Tibial artery (tissue), 4 donors: Measurements from ENCODE around the gene MAGI2.

Experiments used
- DNase-seq, 2 donors: peaks; one replicate each; pipeline ENCODE4 v3.0.0-alpha.2; 2019
- H3K27ac ChIP-seq, 2 donors: fragments of 200-600 bp; sonication (generic) in 1 of 2; 1 replicate in 1 of 2; 2 replicates in 1 of 2; pipeline ENCODE4 v1.5.1; 2018 to 2019; ENCODE audit warnings: mild to moderate bottlenecking in 1 of 2
- H3K27me3 ChIP-seq, 2 donors: fragments of 200-600 bp; sonication (generic) in 1 of 2; one replicate each; pipeline versions ENCODE4 v1.5.1 to v1.6.0; 2016 to 2019
- H3K36me3 ChIP-seq, 3 donors: fragments of 200-600 bp; sonication (generic) in 2 of 3; one replicate each; pipeline ENCODE4 v1.5.1; 2016 to 2019; ENCODE audit warnings: mild to moderate bottlenecking in 2 of 3
- H3K4me1 ChIP-seq, 4 donors: fragments of 200-600 bp; sonication (generic) in 2 of 4; 1 replicate in 3 of 4; 2 replicates in 1 of 4; pipeline ENCODE4 v1.5.1; 2016 to 2019
- H3K4me3 ChIP-seq, 2 donors: fragments of 200-600 bp; sonication (generic) in 1 of 2; 1 replicate in 1 of 2; 2 replicates in 1 of 2; pipeline ENCODE4 v1.5.1; 2018 to 2019; ENCODE audit warnings: mild to moderate bottlenecking in 2 of 2
- H3K9me3 ChIP-seq, 3 donors: fragments of 200-600 bp; sonication (generic) in 1 of 3; one replicate each; pipeline ENCODE4 v1.5.1; 2016 to 2019
- intact Hi-C: fragments of 100-400 bp; cut with DNase I; formaldehyde crosslinking; loops from one replicate; pipeline ENCODE4 v1.15.0; 2023; ENCODE audit warnings: low total_unique reads
- TF ChIP-seq, protein P1 (sequence below), 2 experiments: fragments of 200-600 bp in 1 of 2; fragments of 450-650 bp in 1 of 2; IDR thresholded peaks; one replicate each; pipeline ENCODE4 v1.5.1; 2017 to 2019; ENCODE audit warnings: antibody characterized with exemption in 2 of 2, mild to moderate bottlenecking in 1 of 2, moderate library complexity in 1 of 2

MAGI2 gene

DNA sequence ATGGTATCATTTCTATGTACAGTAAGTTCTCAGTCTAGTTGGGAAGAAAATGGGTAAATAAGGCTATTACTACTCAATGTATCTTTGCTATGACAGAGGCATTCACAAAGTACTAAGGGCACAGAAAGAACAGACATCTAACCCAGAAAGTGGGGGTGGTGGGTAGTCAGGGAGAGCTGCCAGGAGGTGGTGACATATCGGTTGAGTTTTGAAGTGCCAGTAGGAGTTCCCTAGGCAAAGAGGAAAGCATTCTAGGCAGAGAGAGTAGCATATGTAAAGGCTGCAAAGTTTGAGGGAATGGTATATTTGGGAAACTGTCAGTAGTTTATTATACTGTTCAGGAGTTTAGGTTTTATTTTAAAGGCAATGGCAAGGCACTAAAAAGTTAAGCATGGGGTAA, 1372.1 kb downstream of the MAGI2 start:
- no peaks in the 10 kb centered on the region for H3K27me3 ChIP-seq
- DNase-seq = no peak
- no peaks in the 10 kb centered on the region for H3K4me1 ChIP-seq
- H3K27ac ChIP-seq = no peak overlapping the region
- TF ChIP-seq, protein P1, sequence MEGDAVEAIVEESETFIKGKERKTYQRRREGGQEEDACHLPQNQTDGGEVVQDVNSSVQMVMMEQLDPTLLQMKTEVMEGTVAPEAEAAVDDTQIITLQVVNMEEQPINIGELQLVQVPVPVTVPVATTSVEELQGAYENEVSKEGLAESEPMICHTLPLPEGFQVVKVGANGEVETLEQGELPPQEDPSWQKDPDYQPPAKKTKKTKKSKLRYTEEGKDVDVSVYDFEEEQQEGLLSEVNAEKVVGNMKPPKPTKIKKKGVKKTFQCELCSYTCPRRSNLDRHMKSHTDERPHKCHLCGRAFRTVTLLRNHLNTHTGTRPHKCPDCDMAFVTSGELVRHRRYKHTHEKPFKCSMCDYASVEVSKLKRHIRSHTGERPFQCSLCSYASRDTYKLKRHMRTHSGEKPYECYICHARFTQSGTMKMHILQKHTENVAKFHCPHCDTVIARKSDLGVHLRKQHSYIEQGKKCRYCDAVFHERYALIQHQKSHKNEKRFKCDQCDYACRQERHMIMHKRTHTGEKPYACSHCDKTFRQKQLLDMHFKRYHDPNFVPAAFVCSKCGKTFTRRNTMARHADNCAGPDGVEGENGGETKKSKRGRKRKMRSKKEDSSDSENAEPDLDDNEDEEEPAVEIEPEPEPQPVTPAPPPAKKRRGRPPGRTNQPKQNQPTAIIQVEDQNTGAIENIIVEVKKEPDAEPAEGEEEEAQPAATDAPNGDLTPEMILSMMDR (IDR thresholded peaks at IDR 0.05) = no peak
- H3K9me3 ChIP-seq = no peaks in the 10 kb centered on the region
- intact Hi-C loops = no loop called here
- no peaks in the 10 kb centered on the region for H3K36me3 ChIP-seq
- H3K4me3 ChIP-seq = no peak overlapping the region

DNA sequence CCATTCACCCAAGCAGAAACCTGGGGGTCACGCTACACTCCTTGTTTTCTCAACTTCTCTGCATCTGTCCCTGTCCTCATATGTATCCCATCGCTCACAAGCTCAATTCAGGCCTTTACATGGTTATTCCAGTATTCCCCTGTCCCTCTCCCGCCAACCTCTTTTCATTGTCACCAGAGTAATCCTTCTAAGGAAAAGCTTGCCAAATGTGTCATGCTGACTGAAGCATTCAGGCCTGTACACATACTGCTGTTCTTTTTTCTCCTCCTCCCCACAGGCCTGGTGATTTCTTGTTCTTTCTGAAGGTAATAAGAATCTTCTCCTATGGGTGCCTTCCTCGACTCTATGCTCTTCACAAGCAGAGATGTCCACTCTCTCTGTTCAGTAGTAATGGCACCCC, 1372.7 kb downstream of the MAGI2 start:
- H3K36me3 ChIP-seq = no peaks in the 10 kb centered on the region
- no peaks in the 10 kb centered on the region for H3K4me1 ChIP-seq
- no peaks in the 10 kb centered on the region for H3K27me3 ChIP-seq
- TF ChIP-seq, protein P1 (IDR thresholded peaks at IDR 0.05) = no peak
- no peak overlapping the region for H3K27ac ChIP-seq
- H3K4me3 ChIP-seq = no peak overlapping the region
- no peak for DNase-seq
- intact Hi-C loops = no loop called here
- H3K9me3 ChIP-seq = no peaks in the 10 kb centered on the region

DNA sequence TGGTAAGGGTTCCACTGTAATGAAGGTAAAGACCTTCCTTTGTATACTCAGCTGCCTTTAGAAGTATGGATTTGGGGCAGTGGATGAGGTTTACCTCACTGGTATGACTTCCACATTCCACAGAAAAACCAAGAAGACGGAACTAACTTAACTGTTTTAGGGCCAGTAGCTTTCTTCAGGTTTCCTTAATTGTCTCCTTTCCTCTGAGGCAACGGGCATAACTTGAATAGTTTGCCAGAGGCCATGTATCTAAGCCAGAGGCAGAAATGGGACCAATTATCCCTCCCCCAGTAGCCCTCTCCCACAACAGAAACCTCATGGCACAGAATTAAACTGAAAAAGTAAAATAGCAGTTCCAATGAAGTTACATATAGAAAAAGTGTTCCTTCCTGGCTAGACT, 1373.2 kb downstream of the MAGI2 start:
- no peaks in the 10 kb centered on the region for H3K27me3 ChIP-seq
- H3K9me3 ChIP-seq = no peaks in the 10 kb centered on the region
- no peak overlapping the region for H3K27ac ChIP-seq
- H3K36me3 ChIP-seq = no peaks in the 10 kb centered on the region
- TF ChIP-seq, protein P1 (IDR thresholded peaks at IDR 0.05) = no peak
- intact Hi-C loops = no loop called here
- DNase-seq = no peak
- no peak overlapping the region for H3K4me3 ChIP-seq
- no peaks in the 10 kb centered on the region for H3K4me1 ChIP-seq

DNA sequence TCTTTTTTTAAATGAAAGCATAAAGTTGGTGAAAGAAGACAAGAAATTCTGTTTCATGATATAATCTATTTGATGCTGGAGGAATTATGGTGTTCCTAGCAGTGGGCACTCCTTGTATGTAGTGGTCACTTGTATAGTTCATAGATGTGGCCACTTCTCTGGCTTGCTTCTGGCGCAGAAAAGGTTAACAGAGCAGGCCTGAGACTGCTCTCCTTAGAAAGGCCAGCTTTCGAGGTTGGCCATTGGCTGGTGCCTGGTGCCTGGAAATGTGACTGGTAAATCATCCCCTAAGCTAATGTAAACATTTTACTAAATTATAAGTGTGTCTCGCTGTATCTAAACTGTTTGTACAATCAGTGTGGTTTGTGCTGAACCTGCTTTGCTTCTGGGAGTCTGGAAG, 1378.8 kb downstream of the MAGI2 start:
- intact Hi-C loops = no loop called here
- Histone ChIP-seq H3K27me3 (no peaks in the 10 kb centered on the region), H3K9me3 (no peaks in the 10 kb centered on the region), H3K4me3 (no peak overlapping the region), H3K27ac (no peak overlapping the region), H3K4me1 (no peaks in the 10 kb centered on the region), H3K36me3 (peaks cover 0 to 4% (median 0%) of the 10 kb centered on the region in 3 donors)
- TF ChIP-seq, protein P1 (IDR thresholded peaks at IDR 0.05) = no peak
- no peak for DNase-seq

DNA sequence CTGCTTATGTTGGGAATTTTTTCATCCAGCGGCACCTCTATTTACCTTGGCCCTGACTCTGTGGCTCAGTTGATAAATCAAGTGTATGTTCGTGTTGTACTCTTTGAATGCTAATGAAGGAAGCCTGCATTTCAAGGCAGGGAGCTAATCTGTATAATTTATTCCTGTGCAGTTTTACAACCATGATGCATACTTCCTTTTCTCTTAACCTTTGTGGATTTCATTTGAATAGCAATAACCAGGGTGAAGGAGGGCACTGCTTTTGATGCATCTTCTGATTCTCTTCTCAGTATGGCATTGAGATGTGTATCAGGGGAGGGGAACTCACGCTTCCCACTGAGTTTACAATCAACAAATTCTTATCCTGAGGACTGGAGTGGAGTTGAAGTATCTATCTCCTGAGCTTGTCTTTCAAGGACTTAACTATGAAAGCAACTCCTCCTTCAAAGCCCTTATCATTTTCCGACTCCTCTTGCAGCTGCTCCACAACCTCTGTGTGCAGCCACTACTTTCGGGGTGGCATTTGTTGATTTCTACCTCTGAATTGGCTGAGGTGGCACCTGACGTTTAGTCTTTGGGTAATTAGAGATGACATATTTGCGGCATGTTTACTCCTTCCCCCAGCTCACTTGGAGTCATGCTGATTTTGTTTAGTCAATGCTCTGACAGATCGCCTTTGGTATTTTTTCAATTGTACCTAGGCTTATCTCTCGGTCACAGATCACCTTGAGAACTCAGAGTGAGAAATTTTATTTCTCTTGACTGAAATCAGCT, 1379.7 kb downstream of the MAGI2 start:
- DNase-seq = no peak
- TF ChIP-seq, protein P1 (IDR thresholded peaks at IDR 0.05) = no peak
- Histone ChIP-seq H3K27ac (no peak overlapping the region), H3K9me3 (no peaks in the 10 kb centered on the region), H3K27me3 (no peaks in the 10 kb centered on the region), H3K36me3 (peaks cover 0 to 4% (median 0%) of the 10 kb centered on the region in 3 donors), H3K4me1 (no peaks in the 10 kb centered on the region), H3K4me3 (no peak overlapping the region)
- intact Hi-C loops = no loop called here
